A673 (cell line): Measurements from ENCODE around the gene AHSG.

Experiments
- EZH2 ChIP-seq: fragments of 200-600 bp; sonication (generic); IDR thresholded peaks from 2 replicates; pipeline ENCODE4 v1.6.1; 2017; ENCODE audit warnings: borderline replicate concordance, low read depth, mild to moderate bottlenecking, mixed read lengths, antibody characterized with exemption, low read length; ENCODE audit not compliant: poor library complexity, severe bottlenecking
- TF ChIP-seq, protein P1 (sequence below): fragments of 300-800, 200-600 bp; sonication (generic); conservative IDR thresholded peaks from 2 replicates; pipeline ENCODE4 v1.5.1; 2017; ENCODE audit warnings: low read depth, mild to moderate bottlenecking, antibody characterized with exemption, low read length, moderate library complexity, mixed read lengths

DNA sequence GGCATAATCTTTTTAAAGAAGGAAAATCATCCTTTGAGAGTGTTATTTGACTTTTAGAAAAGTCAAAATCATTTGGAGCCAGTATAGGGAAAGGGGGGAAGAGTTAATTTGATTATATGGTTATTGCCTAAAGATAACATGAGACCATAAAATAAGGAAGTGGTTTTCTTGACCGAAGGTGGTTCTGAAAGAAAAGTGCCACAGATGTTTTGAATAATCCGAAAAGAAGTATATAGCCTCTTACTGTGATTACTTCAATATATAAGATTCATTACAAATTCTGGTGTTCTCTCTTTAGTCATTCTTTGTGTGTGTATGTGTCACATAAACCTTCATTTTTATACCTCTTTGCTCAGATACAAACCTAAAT, 41.2 kb upstream of the AHSG start:
- TF ChIP-seq, protein P1, sequence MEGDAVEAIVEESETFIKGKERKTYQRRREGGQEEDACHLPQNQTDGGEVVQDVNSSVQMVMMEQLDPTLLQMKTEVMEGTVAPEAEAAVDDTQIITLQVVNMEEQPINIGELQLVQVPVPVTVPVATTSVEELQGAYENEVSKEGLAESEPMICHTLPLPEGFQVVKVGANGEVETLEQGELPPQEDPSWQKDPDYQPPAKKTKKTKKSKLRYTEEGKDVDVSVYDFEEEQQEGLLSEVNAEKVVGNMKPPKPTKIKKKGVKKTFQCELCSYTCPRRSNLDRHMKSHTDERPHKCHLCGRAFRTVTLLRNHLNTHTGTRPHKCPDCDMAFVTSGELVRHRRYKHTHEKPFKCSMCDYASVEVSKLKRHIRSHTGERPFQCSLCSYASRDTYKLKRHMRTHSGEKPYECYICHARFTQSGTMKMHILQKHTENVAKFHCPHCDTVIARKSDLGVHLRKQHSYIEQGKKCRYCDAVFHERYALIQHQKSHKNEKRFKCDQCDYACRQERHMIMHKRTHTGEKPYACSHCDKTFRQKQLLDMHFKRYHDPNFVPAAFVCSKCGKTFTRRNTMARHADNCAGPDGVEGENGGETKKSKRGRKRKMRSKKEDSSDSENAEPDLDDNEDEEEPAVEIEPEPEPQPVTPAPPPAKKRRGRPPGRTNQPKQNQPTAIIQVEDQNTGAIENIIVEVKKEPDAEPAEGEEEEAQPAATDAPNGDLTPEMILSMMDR: no peak
- TF ChIP-seq EZH2: no peak
